Breast epithelium (tissue), 3 donors: ENCODE data around the gene RBBP8NL.

Experiments
- CTCF ChIP-seq, 3 donors: fragments of 450-650 bp; IDR thresholded peaks; one replicate each; pipeline ENCODE4 v1.5.1; 2016 to 2017; ENCODE audit warnings: antibody characterized with exemption in 3 of 3, mild to moderate bottlenecking in 3 of 3, moderate library complexity in 3 of 3
- POLR2AphosphoS5 ChIP-seq, 3 donors: sonication (generic); formaldehyde crosslinking; IDR thresholded peaks; one replicate each; pipeline ENCODE4 v1.6.1; 2017; ENCODE audit warnings: antibody characterized with exemption in 3 of 3

GRCh38 chr20:62437496-62437895, 10.2 kb upstream of the RBBP8NL start:
- TF ChIP-seq POLR2AphosphoS5 (IDR thresholded peaks at IDR 0.05) (no peak), CTCF (IDR thresholded peaks at IDR 0.05) (no peak)
